22Rv1 (cell line): ENCODE results near the gene GRIA4.

Experiments used
- CTCF ChIP-seq: fragments of 450-650 bp; IDR thresholded peaks from 2 replicates; pipeline ENCODE4 v1.5.1; 2017; ENCODE audit warnings: mild to moderate bottlenecking
- ZFX ChIP-seq: fragments of 450-650 bp; IDR thresholded peaks from 2 replicates; pipeline ENCODE4 v1.6.1; 2017; ENCODE audit warnings: antibody characterized with exemption, borderline replicate concordance

GRCh38 chr11:105573091-105573490 lies 36.8 kb upstream of the GRIA4 start:
- no peak for TF ChIP-seq CTCF
- TF ChIP-seq ZFX: no peak
